HEK293 (cell line): ENCODE measurements around the gene VAV2.

Experiments used
- CTCF ChIP-seq: fragments of 450-650 bp; formaldehyde crosslinking; IDR thresholded peaks from 2 replicates; pipeline ENCODE4 v1.5.1; 2016; ENCODE audit warnings: missing biosample characterization, missing genetic modification characterization
- ZBTB21 ChIP-seq: fragments of 450-650 bp; formaldehyde crosslinking; IDR thresholded peaks from 2 replicates; pipeline ENCODE4 v1.5.1; 2017; ENCODE audit warnings: missing biosample characterization, missing genetic modification characterization
- ZBTB6 ChIP-seq: fragments of 450-650 bp; formaldehyde crosslinking; IDR thresholded peaks from 2 replicates; pipeline ENCODE4 v1.5.1; 2017; ENCODE audit warnings: missing biosample characterization, missing genetic modification characterization
- ZNF174 ChIP-seq: fragments of 450-650 bp; formaldehyde crosslinking; IDR thresholded peaks from 2 replicates; pipeline ENCODE4 v1.5.0; 2017; ENCODE audit warnings: missing biosample characterization, mild to moderate bottlenecking, missing genetic modification characterization
- ZNF18 ChIP-seq: fragments of 450-650 bp; formaldehyde crosslinking; IDR thresholded peaks from 2 replicates; pipeline ENCODE4 v1.5.1; 2016; ENCODE audit warnings: missing biosample characterization, missing genetic modification characterization
- ZNF266 ChIP-seq: fragments of 450-650 bp; formaldehyde crosslinking; IDR thresholded peaks from 2 replicates; pipeline ENCODE4 v1.5.1; 2016; ENCODE audit warnings: missing biosample characterization, missing genetic modification characterization, low read depth
- ZNF274 ChIP-seq, 2 experiments: fragments of 200-500 bp in 1 of 2; fragments of 450-650 bp in 1 of 2; sonication (Bioruptor generic) in 1 of 2; formaldehyde crosslinking in 1 of 2; IDR thresholded peaks; 2 replicates each; pipeline versions ENCODE4 v1.5.1 to v1.6.1; 2014 to 2016; ENCODE audit warnings: borderline replicate concordance in 1 of 2, inconsistent platforms in 1 of 2, low read length in 1 of 2, missing biosample characterization in 1 of 2, missing genetic modification characterization in 1 of 2
- ZNF302 ChIP-seq: fragments of 450-650 bp; formaldehyde crosslinking; IDR thresholded peaks from 2 replicates; pipeline ENCODE4 v1.5.1; 2016; ENCODE audit warnings: missing biosample characterization, missing genetic modification characterization, low read depth

GRCh38 chr9:133953621-133953975 is 38.5 kb downstream of the VAV2 start:
- TF ChIP-seq ZNF302 (tag by site-specific recombination) (no peak), CTCF (tag by site-specific recombination) (no peak), ZNF266 (tag by site-specific recombination) (no peak), ZNF274 (IDR thresholded peaks at IDR 0.05; ENCODE audit: low read length) (no peak), ZNF274 (tag by site-specific recombination; IDR thresholded peaks at IDR 0.05; ENCODE audit: borderline replicate concordance) (no peak), ZBTB6 (tag by site-specific recombination) (no peak), ZBTB21 (tag by site-specific recombination) (no peak), ZNF18 (no peak), ZNF174 (no peak)
